ENCODE results near the gene PCDHGA3. TPM values are rescaled to one million over a fixed set of nuclear protein-coding genes. Genes with fewer than 3 reads are reported as not detected.
A peak's percentile ranks its signal among the peaks of the same experiment; 100 is the strongest.

PCDHGA3 gene
- polyA plus RNA-seq, 1 donor from 2014 or later, result 0.26 TPM

DNA sequence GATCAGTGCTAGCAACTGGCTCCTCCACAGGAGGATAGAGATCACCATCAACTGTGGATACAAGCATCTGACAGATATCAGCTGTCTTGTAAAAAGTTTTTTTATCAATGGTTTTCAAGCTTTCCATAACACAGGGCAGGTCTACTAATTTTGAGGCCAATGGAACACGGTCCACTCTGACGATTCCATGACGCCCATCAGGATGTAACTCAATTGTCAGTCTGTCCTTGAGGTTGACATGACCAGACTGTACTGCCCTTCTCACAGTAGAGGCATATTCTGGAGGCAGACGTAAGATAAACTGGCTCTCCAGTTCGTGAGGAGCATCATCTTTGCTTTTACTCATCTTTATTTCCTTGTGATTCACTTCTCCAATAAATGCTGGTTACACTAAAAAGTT, 23.9 kb upstream of the PCDHGA3 start:
- H3K79me2 ChIP-seq (replicated peaks; ENCODE audit: insufficient read depth, low read length), result peaks cover 38% of the 10 kb centered on the region
- H3K27ac ChIP-seq (ENCODE audit: low read length), result peak overlapping the region; percentile 99
- TF ChIP-seq, protein P1, sequence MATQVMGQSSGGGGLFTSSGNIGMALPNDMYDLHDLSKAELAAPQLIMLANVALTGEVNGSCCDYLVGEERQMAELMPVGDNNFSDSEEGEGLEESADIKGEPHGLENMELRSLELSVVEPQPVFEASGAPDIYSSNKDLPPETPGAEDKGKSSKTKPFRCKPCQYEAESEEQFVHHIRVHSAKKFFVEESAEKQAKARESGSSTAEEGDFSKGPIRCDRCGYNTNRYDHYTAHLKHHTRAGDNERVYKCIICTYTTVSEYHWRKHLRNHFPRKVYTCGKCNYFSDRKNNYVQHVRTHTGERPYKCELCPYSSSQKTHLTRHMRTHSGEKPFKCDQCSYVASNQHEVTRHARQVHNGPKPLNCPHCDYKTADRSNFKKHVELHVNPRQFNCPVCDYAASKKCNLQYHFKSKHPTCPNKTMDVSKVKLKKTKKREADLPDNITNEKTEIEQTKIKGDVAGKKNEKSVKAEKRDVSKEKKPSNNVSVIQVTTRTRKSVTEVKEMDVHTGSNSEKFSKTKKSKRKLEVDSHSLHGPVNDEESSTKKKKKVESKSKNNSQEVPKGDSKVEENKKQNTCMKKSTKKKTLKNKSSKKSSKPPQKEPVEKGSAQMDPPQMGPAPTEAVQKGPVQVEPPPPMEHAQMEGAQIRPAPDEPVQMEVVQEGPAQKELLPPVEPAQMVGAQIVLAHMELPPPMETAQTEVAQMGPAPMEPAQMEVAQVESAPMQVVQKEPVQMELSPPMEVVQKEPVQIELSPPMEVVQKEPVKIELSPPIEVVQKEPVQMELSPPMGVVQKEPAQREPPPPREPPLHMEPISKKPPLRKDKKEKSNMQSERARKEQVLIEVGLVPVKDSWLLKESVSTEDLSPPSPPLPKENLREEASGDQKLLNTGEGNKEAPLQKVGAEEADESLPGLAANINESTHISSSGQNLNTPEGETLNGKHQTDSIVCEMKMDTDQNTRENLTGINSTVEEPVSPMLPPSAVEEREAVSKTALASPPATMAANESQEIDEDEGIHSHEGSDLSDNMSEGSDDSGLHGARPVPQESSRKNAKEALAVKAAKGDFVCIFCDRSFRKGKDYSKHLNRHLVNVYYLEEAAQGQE (IDR thresholded peaks at IDR 0.05; ENCODE audit: borderline replicate concordance), result no peak
- TF ChIP-seq EZH2 (IDR thresholded peaks at IDR 0.05; ENCODE audit: borderline replicate concordance, insufficient read depth, low read length, poor library complexity, severe bottlenecking) (no peak), TAF1 (IDR thresholded peaks at IDR 0.05; ENCODE audit: low read depth) (no peak), MXI1 (conservative IDR thresholded peaks at IDR 0.05; ENCODE audit: poor library complexity, severe bottlenecking) (no peak), SMC3 (conservative IDR thresholded peaks at IDR 0.05; ENCODE audit: poor library complexity) (no peak), EP300 (conservative IDR thresholded peaks at IDR 0.05; ENCODE audit: poor library complexity, severe bottlenecking) (no peak), RAD21 (conservative IDR thresholded peaks at IDR 0.05) (no peak), POLR2AphosphoS5 (IDR thresholded peaks at IDR 0.05) (no peak)
- TF ChIP-seq, protein P2, sequence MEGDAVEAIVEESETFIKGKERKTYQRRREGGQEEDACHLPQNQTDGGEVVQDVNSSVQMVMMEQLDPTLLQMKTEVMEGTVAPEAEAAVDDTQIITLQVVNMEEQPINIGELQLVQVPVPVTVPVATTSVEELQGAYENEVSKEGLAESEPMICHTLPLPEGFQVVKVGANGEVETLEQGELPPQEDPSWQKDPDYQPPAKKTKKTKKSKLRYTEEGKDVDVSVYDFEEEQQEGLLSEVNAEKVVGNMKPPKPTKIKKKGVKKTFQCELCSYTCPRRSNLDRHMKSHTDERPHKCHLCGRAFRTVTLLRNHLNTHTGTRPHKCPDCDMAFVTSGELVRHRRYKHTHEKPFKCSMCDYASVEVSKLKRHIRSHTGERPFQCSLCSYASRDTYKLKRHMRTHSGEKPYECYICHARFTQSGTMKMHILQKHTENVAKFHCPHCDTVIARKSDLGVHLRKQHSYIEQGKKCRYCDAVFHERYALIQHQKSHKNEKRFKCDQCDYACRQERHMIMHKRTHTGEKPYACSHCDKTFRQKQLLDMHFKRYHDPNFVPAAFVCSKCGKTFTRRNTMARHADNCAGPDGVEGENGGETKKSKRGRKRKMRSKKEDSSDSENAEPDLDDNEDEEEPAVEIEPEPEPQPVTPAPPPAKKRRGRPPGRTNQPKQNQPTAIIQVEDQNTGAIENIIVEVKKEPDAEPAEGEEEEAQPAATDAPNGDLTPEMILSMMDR (IDR thresholded peaks at IDR 0.05; ENCODE audit: poor library complexity, severe bottlenecking), result no peak
- H3K9ac ChIP-seq (ENCODE audit: low read length), result peak overlapping the region; percentile 95
- H3K36me3 ChIP-seq (ENCODE audit: insufficient read depth, low read length), result peaks cover 35% of the 10 kb centered on the region
- peak overlapping the region; percentile 82 for H3K4me2 ChIP-seq (ENCODE audit: low read length)
- H3K4me3 ChIP-seq (ENCODE audit: low read length), result peak overlapping the region; percentile 77
- no peaks in the 10 kb centered on the region for H3K27me3 ChIP-seq (ENCODE audit: insufficient read depth, low read depth, low read length)
- no peaks in the 10 kb centered on the region for H4K20me1 ChIP-seq (ENCODE audit: insufficient read depth)
- no peaks in the 10 kb centered on the region for H3K9me2 ChIP-seq (ENCODE audit: insufficient read depth, low read length)
- H2AFZ ChIP-seq (ENCODE audit: low read depth, low read length), result peak overlapping the region; percentile 24
- peaks cover 14% of the 10 kb centered on the region for H3F3A ChIP-seq (ENCODE audit: insufficient read depth, low read length, poor library complexity, severe bottlenecking)
- H3K9me3 ChIP-seq (ENCODE audit: low read length), result peaks cover 42% of the 10 kb centered on the region

DNA sequence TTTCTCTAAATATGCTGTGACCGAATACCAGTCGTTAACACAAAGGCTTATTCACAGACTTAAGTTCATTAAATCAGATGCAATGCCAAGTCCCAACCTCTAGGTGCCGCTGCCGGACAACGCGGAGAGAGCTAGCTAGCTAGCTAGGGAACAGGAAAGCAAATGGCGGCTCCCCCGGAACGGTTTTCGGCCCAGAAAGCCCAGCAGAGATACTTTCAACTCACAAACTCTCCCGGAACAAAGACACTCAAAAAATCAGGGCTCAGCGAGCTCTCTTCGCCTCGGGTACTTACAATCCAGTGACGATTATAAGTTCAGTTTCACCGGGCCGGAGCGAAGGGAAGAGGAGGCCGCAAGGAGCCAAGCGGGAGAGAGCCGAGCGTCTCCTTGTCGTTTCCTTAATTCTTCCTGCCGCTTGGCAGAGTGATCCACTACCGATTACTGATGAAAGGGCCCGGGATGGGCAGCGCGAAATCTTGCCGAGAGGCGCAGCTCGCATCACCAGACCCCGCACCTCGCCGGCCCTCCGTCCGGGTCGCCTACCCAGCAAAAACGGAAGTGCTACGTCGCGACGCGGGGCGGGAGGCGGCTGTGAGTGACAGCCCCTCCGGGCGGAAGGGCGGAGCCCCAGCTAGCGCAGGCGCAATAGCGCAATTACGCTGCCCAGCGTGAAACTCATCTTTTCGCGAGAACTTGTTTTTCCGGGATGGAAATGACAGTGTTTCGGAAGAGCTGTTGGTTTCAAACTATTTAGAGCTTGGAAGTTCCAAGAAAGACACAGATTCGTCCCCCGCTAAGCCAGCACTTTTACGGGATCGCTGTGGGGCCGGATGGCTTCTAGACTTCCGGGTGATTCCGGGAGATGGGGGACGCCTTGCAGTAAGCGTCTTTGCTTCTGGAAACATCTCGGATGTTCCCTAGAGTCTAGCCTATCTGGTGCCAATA, 23.1 kb upstream of the PCDHGA3 start, which contains the start of gene TAF7:
Gene TAF7 (minus strand): TSS at position 560 of the 945 bp plus-strand sequence. CDS start 740 bp downstream, outside the sequence.
- peaks cover 14% of the 10 kb centered on the region for H3F3A ChIP-seq (ENCODE audit: insufficient read depth, low read length, poor library complexity, severe bottlenecking)
- peak within 1 kb of the TSS; percentile 91 for H2AFZ ChIP-seq (ENCODE audit: low read depth, low read length)
- H3K9ac ChIP-seq (ENCODE audit: low read length), result peak within 1 kb of the TSS; percentile 95
- peaks cover 34% of the 10 kb centered on the region for H3K9me3 ChIP-seq (ENCODE audit: low read length)
- peaks cover 30% of the 10 kb centered on the region for H3K79me2 ChIP-seq (replicated peaks; ENCODE audit: insufficient read depth, low read length)
- H3K27ac ChIP-seq (ENCODE audit: low read length), result peak within 1 kb of the TSS; percentile 99
- no peaks in the 10 kb centered on the region for H4K20me1 ChIP-seq (ENCODE audit: insufficient read depth)
- H3K27me3 ChIP-seq (ENCODE audit: insufficient read depth, low read depth, low read length), result no peaks in the 10 kb centered on the region
- H3K4me3 ChIP-seq (ENCODE audit: low read length), result peak within 1 kb of the TSS; percentile 77
- TF ChIP-seq, protein P2 (IDR thresholded peaks at IDR 0.05; ENCODE audit: poor library complexity, severe bottlenecking), result peak; percentile 95
- peak; percentile 51 for TF ChIP-seq MXI1 (conservative IDR thresholded peaks at IDR 0.05; ENCODE audit: poor library complexity, severe bottlenecking)
- peak; percentile 99 for TF ChIP-seq POLR2AphosphoS5 (IDR thresholded peaks at IDR 0.05)
- peak; percentile 86 for TF ChIP-seq TAF1 (IDR thresholded peaks at IDR 0.05; ENCODE audit: low read depth)
- no peak for TF ChIP-seq EZH2 (IDR thresholded peaks at IDR 0.05; ENCODE audit: borderline replicate concordance, insufficient read depth, low read length, poor library complexity, severe bottlenecking)
- TF ChIP-seq RAD21 (conservative IDR thresholded peaks at IDR 0.05), result peak; percentile 76
- TF ChIP-seq, protein P1 (IDR thresholded peaks at IDR 0.05; ENCODE audit: borderline replicate concordance), result no peak
- TF ChIP-seq EP300 (conservative IDR thresholded peaks at IDR 0.05; ENCODE audit: poor library complexity, severe bottlenecking), result peak; percentile 65
- TF ChIP-seq SMC3 (conservative IDR thresholded peaks at IDR 0.05; ENCODE audit: poor library complexity), result peak; percentile 65
- peak within 1 kb of the TSS; percentile 82 for H3K4me2 ChIP-seq (ENCODE audit: low read length)
- no peaks in the 10 kb centered on the region for H3K9me2 ChIP-seq (ENCODE audit: insufficient read depth, low read length)
- peaks cover 28% of the 10 kb centered on the region for H3K36me3 ChIP-seq (ENCODE audit: insufficient read depth, low read length)
